KMS-11 (cell line): Measurements from ENCODE around the gene KCNC1.

Source experiments
- H2AFZ ChIP-seq: fragments of 200-600 bp; sonication (generic); 2 replicates; pipeline ENCODE4 v1.6.1; 2016; ENCODE audit warnings: antibody characterized with exemption, mixed run types, low read depth
- H3K27ac ChIP-seq: fragments of 200-600 bp; sonication (generic); 2 replicates; pipeline ENCODE4 v1.6.1; 2016; ENCODE audit warnings: mild to moderate bottlenecking, mixed run types
- H3K27me3 ChIP-seq: fragments of 200-600 bp; sonication (generic); 2 replicates; pipeline ENCODE4 v1.6.1; 2017; ENCODE audit warnings: mild to moderate bottlenecking, low read depth, mixed run types, moderate library complexity; ENCODE audit not compliant: insufficient read depth
- H3K36me3 ChIP-seq: fragments of 200-600 bp; sonication (generic); 2 replicates; pipeline ENCODE4 v1.6.1; 2017; ENCODE audit warnings: mild to moderate bottlenecking, mixed run types; ENCODE audit not compliant: insufficient read depth
- H3K4me1 ChIP-seq: fragments of 200-600 bp; sonication (generic); 2 replicates; pipeline ENCODE4 v1.6.1; 2016; ENCODE audit warnings: mild to moderate bottlenecking, low read depth, mixed run types; ENCODE audit not compliant: poor library complexity, severe bottlenecking
- H3K4me2 ChIP-seq: fragments of 200-600 bp; sonication (generic); 2 replicates; pipeline ENCODE4 v1.7.0; 2016; ENCODE audit warnings: mild to moderate bottlenecking, mixed run types
- H3K4me3 ChIP-seq: fragments of 200-600 bp; sonication (generic); IDR thresholded peaks from 2 replicates; pipeline ENCODE4 v1.6.1; 2017; ENCODE audit warnings: low read depth, low read length, mixed read lengths; ENCODE audit not compliant: insufficient read depth
- H3K79me2 ChIP-seq: fragments of 200-600 bp; sonication (generic); 2 replicates; pipeline ENCODE4 v1.6.1; 2016; ENCODE audit warnings: low read depth, mixed run types; ENCODE audit not compliant: insufficient read depth
- H3K9ac ChIP-seq: fragments of 200-600 bp; sonication (generic); 2 replicates; pipeline ENCODE4 v1.6.1; 2016; ENCODE audit warnings: mild to moderate bottlenecking, mixed run types
- H4K20me1 ChIP-seq: fragments of 200-600 bp; sonication (generic); 2 replicates; pipeline ENCODE4 v1.6.1; 2016; ENCODE audit warnings: mild to moderate bottlenecking, mixed run types; ENCODE audit not compliant: insufficient read depth
- TF ChIP-seq, protein P1 (sequence below): fragments of 200-600 bp; sonication (generic); conservative IDR thresholded peaks from 2 replicates; pipeline ENCODE4 v1.6.1; 2017; ENCODE audit warnings: low read depth, mild to moderate bottlenecking, antibody characterized with exemption, low read length, moderate library complexity, mixed read lengths

Gene KCNC1

DNA sequence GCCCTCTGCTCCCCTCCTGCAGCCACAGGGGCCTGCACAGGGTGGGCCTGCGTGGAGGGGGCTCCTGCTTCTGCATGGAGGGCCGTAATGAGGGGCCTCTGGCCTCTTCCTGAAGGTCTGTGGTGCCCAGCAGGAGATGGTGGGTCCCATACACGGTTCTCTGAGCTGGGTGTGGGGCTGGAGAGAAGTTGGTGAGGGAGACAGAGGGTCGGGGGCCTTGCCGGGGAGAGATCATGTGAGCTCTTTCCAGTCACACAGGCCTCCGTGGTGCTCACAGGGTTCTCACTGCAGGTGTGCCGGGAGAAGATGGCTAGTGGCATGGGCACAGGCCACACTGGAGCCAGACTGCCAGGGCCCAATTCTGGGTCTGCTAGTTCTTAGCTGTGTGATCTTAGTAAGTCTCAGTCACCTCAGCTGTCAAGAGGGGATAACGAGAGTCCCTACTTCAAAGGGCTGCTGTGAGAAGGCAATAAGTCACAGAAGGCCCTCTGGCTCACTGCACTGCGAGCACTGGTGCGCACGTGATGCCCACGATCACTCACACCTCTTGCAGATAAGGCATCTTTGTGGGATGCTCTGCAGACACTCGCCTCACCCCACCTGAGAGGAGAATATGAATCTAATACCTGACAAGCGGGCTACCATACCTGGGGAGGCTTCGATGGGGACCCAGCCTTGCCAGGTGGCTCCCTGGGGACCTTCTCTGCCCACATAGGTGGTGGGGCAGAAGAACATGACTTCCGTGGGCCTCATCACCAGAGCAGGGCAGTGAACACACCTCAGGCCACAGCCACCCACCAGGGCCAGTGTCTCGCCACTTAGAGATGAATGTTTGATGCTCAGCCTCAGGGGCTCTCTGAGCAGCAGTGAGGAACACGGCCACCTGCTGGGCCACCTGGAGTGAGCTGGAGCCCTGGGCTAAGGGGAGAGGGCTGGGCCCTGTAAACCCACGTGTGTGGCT is 14.5 kb downstream of the KCNC1 start:
- Histone ChIP-seq H2AFZ (no peak overlapping the region), H3K79me2 (no peaks in the 10 kb centered on the region), H4K20me1 (no peaks in the 10 kb centered on the region), H3K4me3 (no peak overlapping the region), H3K36me3 (no peaks in the 10 kb centered on the region), H3K4me2 (no peak overlapping the region), H3K27ac (no peak overlapping the region), H3K4me1 (no peaks in the 10 kb centered on the region), H3K9ac (no peak overlapping the region), H3K27me3 (peaks cover 12% of the 10 kb centered on the region; the same call in 1 of the 2 replicates)
- TF ChIP-seq, protein P1, sequence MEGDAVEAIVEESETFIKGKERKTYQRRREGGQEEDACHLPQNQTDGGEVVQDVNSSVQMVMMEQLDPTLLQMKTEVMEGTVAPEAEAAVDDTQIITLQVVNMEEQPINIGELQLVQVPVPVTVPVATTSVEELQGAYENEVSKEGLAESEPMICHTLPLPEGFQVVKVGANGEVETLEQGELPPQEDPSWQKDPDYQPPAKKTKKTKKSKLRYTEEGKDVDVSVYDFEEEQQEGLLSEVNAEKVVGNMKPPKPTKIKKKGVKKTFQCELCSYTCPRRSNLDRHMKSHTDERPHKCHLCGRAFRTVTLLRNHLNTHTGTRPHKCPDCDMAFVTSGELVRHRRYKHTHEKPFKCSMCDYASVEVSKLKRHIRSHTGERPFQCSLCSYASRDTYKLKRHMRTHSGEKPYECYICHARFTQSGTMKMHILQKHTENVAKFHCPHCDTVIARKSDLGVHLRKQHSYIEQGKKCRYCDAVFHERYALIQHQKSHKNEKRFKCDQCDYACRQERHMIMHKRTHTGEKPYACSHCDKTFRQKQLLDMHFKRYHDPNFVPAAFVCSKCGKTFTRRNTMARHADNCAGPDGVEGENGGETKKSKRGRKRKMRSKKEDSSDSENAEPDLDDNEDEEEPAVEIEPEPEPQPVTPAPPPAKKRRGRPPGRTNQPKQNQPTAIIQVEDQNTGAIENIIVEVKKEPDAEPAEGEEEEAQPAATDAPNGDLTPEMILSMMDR: no peak

DNA sequence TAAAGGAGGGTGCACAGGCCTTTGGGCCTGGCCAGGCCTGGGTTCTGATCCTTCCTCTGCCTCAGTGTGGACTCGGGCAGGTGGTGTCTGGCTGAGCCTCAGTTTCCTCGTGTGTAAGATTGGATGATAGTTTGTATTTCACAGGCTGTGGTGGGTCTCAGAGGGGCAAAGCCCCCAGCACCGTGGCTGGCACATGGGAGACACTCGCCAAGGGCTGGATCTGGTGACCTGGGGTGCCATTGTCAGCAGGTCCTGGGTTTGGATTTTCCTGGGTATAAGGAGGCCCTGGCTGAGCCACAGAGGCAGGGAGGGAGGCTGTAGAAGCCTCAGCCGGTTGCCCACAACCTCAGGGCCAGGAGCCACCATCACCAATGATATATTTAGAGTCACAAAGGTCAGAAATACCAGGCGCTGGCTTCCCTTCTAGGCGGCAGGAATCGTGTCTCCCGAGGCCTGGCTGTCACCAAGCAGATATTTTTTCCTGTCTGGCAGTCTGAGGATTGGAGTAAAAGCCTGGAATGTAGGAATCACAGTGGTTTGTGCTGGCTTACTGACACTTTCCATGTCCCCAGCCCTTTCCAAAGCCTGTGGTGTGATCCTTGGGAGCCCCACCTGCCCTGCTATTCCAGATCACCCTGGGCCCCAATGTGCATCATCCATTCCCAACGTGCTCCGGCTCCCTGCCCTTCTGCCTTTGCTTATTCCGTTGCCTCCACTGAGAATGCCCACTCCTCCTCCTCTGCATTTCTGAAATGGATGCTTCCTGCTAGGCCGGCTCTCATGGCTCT is 15.6 kb downstream of the KCNC1 start:
- Histone ChIP-seq H3K4me2 (no peak overlapping the region), H3K9ac (no peak overlapping the region), H3K4me3 (no peak overlapping the region), H4K20me1 (no peaks in the 10 kb centered on the region), H3K27ac (no peak overlapping the region), H2AFZ (no peak overlapping the region), H3K36me3 (no peaks in the 10 kb centered on the region), H3K4me1 (no peaks in the 10 kb centered on the region), H3K79me2 (no peaks in the 10 kb centered on the region), H3K27me3 (peaks cover 12% of the 10 kb centered on the region; the same call in 1 of the 2 replicates)
- TF ChIP-seq, protein P1: no peak

DNA sequence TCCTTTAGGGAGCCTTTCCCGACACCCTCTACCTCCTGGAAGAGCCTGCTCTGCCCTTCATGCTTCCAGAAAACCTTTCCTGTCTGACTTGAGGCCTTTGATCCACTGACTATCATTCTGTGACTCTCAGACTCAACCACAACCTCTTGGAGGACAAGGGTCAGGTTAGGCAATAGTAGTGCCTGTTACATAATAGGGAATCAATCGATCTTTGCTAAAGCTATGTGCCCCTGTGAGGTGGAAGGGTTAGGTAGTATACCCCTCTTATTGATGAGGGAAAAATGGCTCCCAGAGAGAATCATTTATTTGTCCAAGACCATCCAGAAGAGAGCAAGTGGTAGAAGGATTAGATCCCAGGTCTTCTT is 16.2 kb downstream of the KCNC1 start:
- Histone ChIP-seq H4K20me1 (no peaks in the 10 kb centered on the region), H3K27ac (no peak overlapping the region), H3K4me2 (no peak overlapping the region), H3K36me3 (no peaks in the 10 kb centered on the region), H3K79me2 (no peaks in the 10 kb centered on the region), H3K4me1 (no peaks in the 10 kb centered on the region), H3K9ac (no peak overlapping the region), H3K27me3 (peaks cover 10% of the 10 kb centered on the region; the same call in 1 of the 2 replicates), H3K4me3 (no peak overlapping the region), H2AFZ (no peak overlapping the region)
- TF ChIP-seq, protein P1: no peak

DNA sequence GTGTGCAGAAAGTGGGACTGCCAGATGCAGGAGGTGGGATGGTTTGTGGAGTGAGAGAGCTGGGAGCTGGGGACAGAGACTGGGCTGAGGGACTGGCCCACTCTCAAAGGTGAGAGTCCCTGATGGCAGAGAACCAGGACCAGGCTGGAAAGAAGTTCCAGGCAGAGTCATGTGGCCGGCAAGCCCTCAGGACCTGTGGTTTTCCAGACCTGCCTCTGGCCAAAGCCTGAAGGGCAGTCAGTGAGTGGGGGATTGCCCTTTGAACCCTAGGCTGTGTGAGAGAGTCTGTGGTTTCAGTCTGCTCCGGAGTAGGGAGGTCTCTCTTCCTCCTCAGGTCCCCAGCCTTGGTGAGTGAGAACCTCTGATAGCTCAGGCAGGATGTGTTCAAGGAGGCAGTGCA is 17.0 kb downstream of the KCNC1 start:
- Histone ChIP-seq H4K20me1 (no peaks in the 10 kb centered on the region), H2AFZ (no peak overlapping the region), H3K27ac (no peak overlapping the region), H3K4me2 (no peak overlapping the region), H3K27me3 (0 out of 2 replicates have a peak, but pooled peaks cover 5% of the 10 kb centered on the region), H3K4me3 (no peak overlapping the region), H3K36me3 (no peaks in the 10 kb centered on the region), H3K9ac (no peak overlapping the region), H3K4me1 (no peaks in the 10 kb centered on the region), H3K79me2 (no peaks in the 10 kb centered on the region)
- TF ChIP-seq, protein P1: no peak
